Esophagus muscularis mucosa (tissue), 3 donors: ENCODE measurements around the gene TENT5A.

Experiments used
- POLR2AphosphoS5 ChIP-seq, 2 donors: sonication (generic); formaldehyde crosslinking; IDR thresholded peaks; one replicate each; pipeline ENCODE4 v1.6.1; 2017; ENCODE audit warnings: antibody characterized with exemption in 2 of 2
- TF ChIP-seq, protein P1 (sequence below), 3 experiments: fragments of 200-600 bp in 2 of 3; fragments of 450-650 bp in 1 of 3; sonication (generic) in 2 of 3; IDR thresholded peaks; one replicate each; pipeline ENCODE4 v1.5.1; 2017 to 2019; ENCODE audit warnings: antibody characterized with exemption in 3 of 3, mild to moderate bottlenecking in 2 of 3, moderate library complexity in 1 of 3

DNA sequence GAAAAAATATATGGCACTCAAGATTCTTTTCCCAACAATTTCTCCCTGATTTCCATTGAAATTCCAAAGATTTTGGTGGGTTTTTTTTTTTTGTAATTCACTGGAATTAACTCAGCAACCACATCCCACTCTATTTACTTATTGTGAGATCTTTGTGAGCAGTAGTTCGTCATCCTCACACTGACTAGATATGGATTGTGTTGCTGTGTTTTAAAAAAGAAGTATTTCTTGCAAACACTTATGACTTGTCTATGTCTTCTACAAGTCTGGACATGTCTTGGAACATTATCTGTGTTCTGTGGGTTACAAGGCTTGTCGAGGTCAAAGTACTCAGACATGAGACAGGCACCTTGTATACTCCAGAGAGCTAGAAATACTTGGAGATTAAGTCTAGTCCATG lies 7.3 kb upstream of the TENT5A start:
- TF ChIP-seq, protein P1, sequence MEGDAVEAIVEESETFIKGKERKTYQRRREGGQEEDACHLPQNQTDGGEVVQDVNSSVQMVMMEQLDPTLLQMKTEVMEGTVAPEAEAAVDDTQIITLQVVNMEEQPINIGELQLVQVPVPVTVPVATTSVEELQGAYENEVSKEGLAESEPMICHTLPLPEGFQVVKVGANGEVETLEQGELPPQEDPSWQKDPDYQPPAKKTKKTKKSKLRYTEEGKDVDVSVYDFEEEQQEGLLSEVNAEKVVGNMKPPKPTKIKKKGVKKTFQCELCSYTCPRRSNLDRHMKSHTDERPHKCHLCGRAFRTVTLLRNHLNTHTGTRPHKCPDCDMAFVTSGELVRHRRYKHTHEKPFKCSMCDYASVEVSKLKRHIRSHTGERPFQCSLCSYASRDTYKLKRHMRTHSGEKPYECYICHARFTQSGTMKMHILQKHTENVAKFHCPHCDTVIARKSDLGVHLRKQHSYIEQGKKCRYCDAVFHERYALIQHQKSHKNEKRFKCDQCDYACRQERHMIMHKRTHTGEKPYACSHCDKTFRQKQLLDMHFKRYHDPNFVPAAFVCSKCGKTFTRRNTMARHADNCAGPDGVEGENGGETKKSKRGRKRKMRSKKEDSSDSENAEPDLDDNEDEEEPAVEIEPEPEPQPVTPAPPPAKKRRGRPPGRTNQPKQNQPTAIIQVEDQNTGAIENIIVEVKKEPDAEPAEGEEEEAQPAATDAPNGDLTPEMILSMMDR (IDR thresholded peaks at IDR 0.05) = no peak
- no peak for TF ChIP-seq POLR2AphosphoS5 (IDR thresholded peaks at IDR 0.05)
